DOHH2 (cell line): ENCODE measurements around the gene CDK18.

Experiments
- H3F3A ChIP-seq: fragments of 200-600 bp; sonication (generic), shearing (Covaris generic); 2 replicates; pipeline ENCODE4 v1.6.0; 2016; ENCODE audit warnings: antibody characterized with exemption, mild to moderate bottlenecking; ENCODE audit not compliant: control insufficient read depth, insufficient read depth
- H3K27ac ChIP-seq: fragments of 200-600 bp; sonication (generic); 2 replicates; pipeline ENCODE4 v1.5.1; 2014; ENCODE audit warnings: low read depth, mild to moderate bottlenecking, low read length, moderate library complexity
- H3K27me3 ChIP-seq: fragments of 200-600 bp; sonication (generic); 2 replicates; pipeline ENCODE4 v1.6.1; 2014; ENCODE audit warnings: mild to moderate bottlenecking, low read length, mixed read lengths; ENCODE audit not compliant: control insufficient read depth
- H3K36me3 ChIP-seq: fragments of 200-600 bp; sonication (generic); 2 replicates; pipeline ENCODE4 v1.6.1; 2014; ENCODE audit warnings: mild to moderate bottlenecking, low read length, moderate library complexity, mixed read lengths; ENCODE audit not compliant: control insufficient read depth
- H3K4me1 ChIP-seq: fragments of 200-600 bp; sonication (generic); 2 replicates; pipeline ENCODE4 v1.6.1; 2014; ENCODE audit warnings: mild to moderate bottlenecking, low read length, mixed read lengths; ENCODE audit not compliant: control insufficient read depth
- H3K4me2 ChIP-seq: fragments of 200-600 bp; sonication (generic); 2 replicates; pipeline ENCODE4 v1.6.0; 2014; ENCODE audit warnings: mild to moderate bottlenecking, low read length, moderate library complexity
- H3K4me3 ChIP-seq: fragments of 200-600 bp; sonication (generic); 2 replicates; pipeline ENCODE4 v1.5.1; 2014; ENCODE audit warnings: mild to moderate bottlenecking, low read length, mixed read lengths
- H3K79me2 ChIP-seq: fragments of 200-600 bp; sonication (generic); 2 replicates; pipeline ENCODE4 v1.6.1; 2014; ENCODE audit warnings: mild to moderate bottlenecking, low read length, mixed read lengths; ENCODE audit not compliant: control insufficient read depth
- H3K9me2 ChIP-seq: fragments of 200-600 bp; sonication (generic); replicated peaks from 2 replicates; pipeline ENCODE4 v1.6.1; 2014; ENCODE audit warnings: mild to moderate bottlenecking, low read length, mixed read lengths; ENCODE audit not compliant: control insufficient read depth
- H3K9me3 ChIP-seq: fragments of 200-600 bp; sonication (generic); 2 replicates; pipeline ENCODE4 v1.6.1; 2014; ENCODE audit warnings: antibody characterized with exemption, low read length, mixed read lengths; ENCODE audit not compliant: control insufficient read depth, insufficient read depth
- H4K20me1 ChIP-seq: fragments of 200-600 bp; sonication (generic); 2 replicates; pipeline ENCODE4 v1.6.0; 2014; ENCODE audit warnings: low read depth, mild to moderate bottlenecking, antibody characterized with exemption, low read length, moderate library complexity; ENCODE audit not compliant: control insufficient read depth, insufficient read depth
- TF ChIP-seq, protein P1 (sequence below): fragments of 200-600 bp; sonication (generic); IDR thresholded peaks from one replicate; pipeline ENCODE4 v1.5.1; 2014; ENCODE audit warnings: antibody characterized with exemption, mild to moderate bottlenecking, low read depth, low read length; ENCODE audit not compliant: poor library complexity, severe bottlenecking

Gene CDK18

DNA sequence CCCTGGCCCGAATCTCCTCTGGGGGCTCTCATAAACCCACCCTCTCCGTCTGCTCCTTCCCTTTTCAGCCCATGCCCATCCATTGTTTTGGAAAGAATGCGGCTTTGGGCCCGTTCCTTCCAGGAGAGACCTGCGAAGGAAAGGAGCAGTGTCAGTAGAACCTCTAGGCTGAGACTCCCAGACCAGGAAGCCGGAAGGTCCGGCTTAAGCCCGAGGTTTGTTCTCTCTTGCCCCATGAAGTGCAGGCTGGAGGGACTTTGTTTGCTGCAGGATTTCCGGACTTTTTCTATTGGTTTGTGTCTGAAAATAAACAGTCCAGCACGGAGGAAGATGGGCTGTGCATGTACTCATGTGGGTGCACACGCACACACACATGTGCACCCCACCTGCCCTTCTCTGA, 77.6 kb downstream of the CDK18 start:
- Histone ChIP-seq H3K9me3 (no peaks in the 10 kb centered on the region), H3K27me3 (peaks cover 14% of the 10 kb centered on the region), H3K4me2 (no peak overlapping the region), H3K4me1 (peaks cover 10% of the 10 kb centered on the region), H3K36me3 (no peaks in the 10 kb centered on the region), H3K4me3 (no peak overlapping the region), H3K27ac (no peak overlapping the region), H3K9me2 (no peaks in the 10 kb centered on the region), H3K79me2 (no peaks in the 10 kb centered on the region), H3F3A (no peaks in the 10 kb centered on the region), H4K20me1 (no peaks in the 10 kb centered on the region)
- TF ChIP-seq, protein P1, sequence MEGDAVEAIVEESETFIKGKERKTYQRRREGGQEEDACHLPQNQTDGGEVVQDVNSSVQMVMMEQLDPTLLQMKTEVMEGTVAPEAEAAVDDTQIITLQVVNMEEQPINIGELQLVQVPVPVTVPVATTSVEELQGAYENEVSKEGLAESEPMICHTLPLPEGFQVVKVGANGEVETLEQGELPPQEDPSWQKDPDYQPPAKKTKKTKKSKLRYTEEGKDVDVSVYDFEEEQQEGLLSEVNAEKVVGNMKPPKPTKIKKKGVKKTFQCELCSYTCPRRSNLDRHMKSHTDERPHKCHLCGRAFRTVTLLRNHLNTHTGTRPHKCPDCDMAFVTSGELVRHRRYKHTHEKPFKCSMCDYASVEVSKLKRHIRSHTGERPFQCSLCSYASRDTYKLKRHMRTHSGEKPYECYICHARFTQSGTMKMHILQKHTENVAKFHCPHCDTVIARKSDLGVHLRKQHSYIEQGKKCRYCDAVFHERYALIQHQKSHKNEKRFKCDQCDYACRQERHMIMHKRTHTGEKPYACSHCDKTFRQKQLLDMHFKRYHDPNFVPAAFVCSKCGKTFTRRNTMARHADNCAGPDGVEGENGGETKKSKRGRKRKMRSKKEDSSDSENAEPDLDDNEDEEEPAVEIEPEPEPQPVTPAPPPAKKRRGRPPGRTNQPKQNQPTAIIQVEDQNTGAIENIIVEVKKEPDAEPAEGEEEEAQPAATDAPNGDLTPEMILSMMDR, result no peak
